ENCODE measurements around the gene FOXO3. TPM values are rescaled to one million over a fixed set of nuclear protein-coding genes. Genes with fewer than 3 reads are reported as not detected.
A peak's percentile ranks its signal among the peaks of the same experiment; 100 is the strongest.
"Not testable (repeated sequence)": the region's sequence is repeated elsewhere in the genome, so short reads cannot be mapped to it uniquely, and the experiment has no call there.

Gene FOXO3
- total RNA-seq, 1 experiment from 2014 or later, result 20.4 TPM

- H3K9me3 ChIP-seq (replicated peaks), result no peaks in the 10 kb centered on the region
- H3K36me3 ChIP-seq, result peaks cover 19% of the 10 kb centered on the region
- peak; percentile 85 to 90 for DNase-seq (ENCODE audit: low read depth in 1 of 2, low spot score in 2 of 2)
- no peaks in the 10 kb centered on the region for H3K27me3 ChIP-seq (replicated peaks)
- H3K4me3 ChIP-seq, result peak overlapping the region; percentile 93
- H3K27ac ChIP-seq, result peak overlapping the region; percentile 79
- H3K4me1 ChIP-seq (replicated peaks), result peaks cover 35% of the 10 kb centered on the region
These were observed 1.4 kb upstream of the FOXO3 start for GRCh38 chr6:108559097-108559883.

- Histone ChIP-seq H3K27me3 (replicated peaks) (no peaks in the 10 kb centered on the region), H3K27ac (peak overlapping the region; percentile 79), H3K4me1 (replicated peaks) (peaks cover 42% of the 10 kb centered on the region), H3K36me3 (peaks cover 19% of the 10 kb centered on the region), H3K4me3 (peak overlapping the region; percentile 93), H3K9me3 (replicated peaks) (no peaks in the 10 kb centered on the region)
- peak; percentile 77 to 90 for DNase-seq (ENCODE audit: low read depth in 1 of 2, low spot score in 2 of 2)
These were observed 744 bp upstream of the FOXO3 start for GRCh38 chr6:108559884-108560462.

- peaks cover 55% of the 10 kb centered on the region for H3K4me1 ChIP-seq (replicated peaks)
- H3K36me3 ChIP-seq, result peaks cover 30% of the 10 kb centered on the region
- peak in 1 of 2 experiments; percentile 42 for DNase-seq (ENCODE audit: low read depth in 1 of 2, low spot score in 2 of 2)
These were observed 561 bp downstream of the FOXO3 start for GRCh38 chr6:108561309-108561647.

GRCh38 chr6:108561742-108562502, 1.2 kb downstream of the FOXO3 start:
- Histone ChIP-seq H3K4me3 (peak overlapping the region; percentile 93), H3K4me1 (replicated peaks) (peaks cover 55% of the 10 kb centered on the region), H3K27me3 (replicated peaks) (no peaks in the 10 kb centered on the region), H3K36me3 (peaks cover 34% of the 10 kb centered on the region), H3K9me3 (replicated peaks) (no peaks in the 10 kb centered on the region), H3K27ac (peak overlapping the region; percentile 42)
- DNase-seq (ENCODE audit: low read depth in 1 of 2, low spot score in 2 of 2), result peak; percentile 46 to 58

More at GRCh38 chr6:108561309-108561647, 561 bp downstream of the FOXO3 start:
- H3K27ac ChIP-seq; H3K9me3 ChIP-seq (replicated peaks); H3K27me3 ChIP-seq (replicated peaks): not testable (repeated sequence)
- H3K4me3 ChIP-seq, result peak overlapping the region; percentile 93

GRCh38 chr6:108562503-108562993, 1.8 kb downstream of the FOXO3 start:
- H3K9me3 ChIP-seq (replicated peaks), result no peaks in the 10 kb centered on the region
- H3K4me1 ChIP-seq (replicated peaks), result peaks cover 49% of the 10 kb centered on the region
- H3K27me3 ChIP-seq (replicated peaks), result no peaks in the 10 kb centered on the region
- H3K4me3 ChIP-seq, result peak overlapping the region; percentile 93
- peak; percentile 66 to 74 for DNase-seq (ENCODE audit: low read depth in 1 of 2, low spot score in 2 of 2)
- peaks cover 41% of the 10 kb centered on the region for H3K36me3 ChIP-seq
- H3K27ac ChIP-seq, result peak overlapping the region; percentile 42

GRCh38 chr6:108563292-108563691, 2.6 kb downstream of the FOXO3 start:
- Histone ChIP-seq H3K27me3 (replicated peaks) (no peaks in the 10 kb centered on the region), H3K4me3 (peak overlapping the region; percentile 93; the same call in 1 of the 2 replicates), H3K4me1 (replicated peaks) (peaks cover 47% of the 10 kb centered on the region), H3K27ac (no peak overlapping the region), H3K9me3 (replicated peaks) (no peaks in the 10 kb centered on the region), H3K36me3 (peaks cover 43% of the 10 kb centered on the region)
- no peak for DNase-seq (ENCODE audit: low read depth in 1 of 2, low spot score in 2 of 2)

- Histone ChIP-seq H3K27ac (peak overlapping the region; percentile 49), H3K27me3 (replicated peaks) (no peaks in the 10 kb centered on the region), H3K4me1 (replicated peaks) (peaks cover 47% of the 10 kb centered on the region), H3K9me3 (replicated peaks) (no peaks in the 10 kb centered on the region), H3K36me3 (peaks cover 50% of the 10 kb centered on the region), H3K4me3 (no peak overlapping the region)
- peak; percentile 52 to 91 for DNase-seq (ENCODE audit: low read depth in 1 of 2, low spot score in 2 of 2)
These were observed 3.5 kb downstream of the FOXO3 start for GRCh38 chr6:108564178-108564577.

- Histone ChIP-seq H3K27ac (peak overlapping the region; percentile 49), H3K36me3 (peaks cover 52% of the 10 kb centered on the region), H3K9me3 (replicated peaks) (no peaks in the 10 kb centered on the region), H3K4me1 (replicated peaks) (peaks cover 47% of the 10 kb centered on the region), H3K27me3 (replicated peaks) (no peaks in the 10 kb centered on the region), H3K4me3 (no peak overlapping the region)
- peak in 1 of 2 experiments; percentile 34 for DNase-seq (ENCODE audit: low read depth in 1 of 2, low spot score in 2 of 2)
These were observed 4.5 kb downstream of the FOXO3 start for GRCh38 chr6:108565091-108565766.

GRCh38 chr6:108565893-108566292, 5.2 kb downstream of the FOXO3 start:
- no peaks in the 10 kb centered on the region for H3K9me3 ChIP-seq (replicated peaks)
- H3K27me3 ChIP-seq (replicated peaks), result no peaks in the 10 kb centered on the region
- peak in 1 of 2 experiments; percentile 23 for DNase-seq (ENCODE audit: low read depth in 1 of 2, low spot score in 2 of 2)
- peaks cover 47% of the 10 kb centered on the region for H3K4me1 ChIP-seq (replicated peaks)
- H3K4me3 ChIP-seq, result no peak overlapping the region
- H3K27ac ChIP-seq, result peak overlapping the region; percentile 49
- peaks cover 59% of the 10 kb centered on the region for H3K36me3 ChIP-seq

GRCh38 chr6:108566406-108566805, 5.7 kb downstream of the FOXO3 start:
- Histone ChIP-seq H3K4me1 (replicated peaks) (peaks cover 47% of the 10 kb centered on the region), H3K4me3 (no peak overlapping the region)

GRCh38 chr6:108568101-108568500, 7.4 kb downstream of the FOXO3 start:
- peaks cover 36% of the 10 kb centered on the region for H3K4me1 ChIP-seq (replicated peaks)
- H3K4me3 ChIP-seq, result no peak overlapping the region
- H3K9me3 ChIP-seq (replicated peaks), result no peaks in the 10 kb centered on the region
- H3K27ac ChIP-seq, result no peak overlapping the region
- no peak for DNase-seq (ENCODE audit: low read depth in 1 of 2, low spot score in 2 of 2)
- H3K36me3 ChIP-seq, result peaks cover 66% of the 10 kb centered on the region
- H3K27me3 ChIP-seq (replicated peaks), result no peaks in the 10 kb centered on the region

More at GRCh38 chr6:108566406-108566805, 5.7 kb downstream of the FOXO3 start:
- Histone ChIP-seq H3K9me3 (replicated peaks) (no peaks in the 10 kb centered on the region), H3K27me3 (replicated peaks) (no peaks in the 10 kb centered on the region), H3K27ac (no peak overlapping the region), H3K36me3 (peaks cover 64% of the 10 kb centered on the region)
- DNase-seq (ENCODE audit: low read depth in 1 of 2, low spot score in 2 of 2), result no peak

GRCh38 chr6:108568551-108569305, 8.0 kb downstream of the FOXO3 start:
- H3K36me3 ChIP-seq, result peaks cover 69% of the 10 kb centered on the region
- H3K27ac ChIP-seq, result no peak overlapping the region

GRCh38 chr6:108570517-108570916, 9.8 kb downstream of the FOXO3 start:
- H3K27me3 ChIP-seq (replicated peaks), result no peaks in the 10 kb centered on the region
- no peak overlapping the region for H3K4me3 ChIP-seq
- DNase-seq (ENCODE audit: low read depth in 1 of 2, low spot score in 2 of 2), result no peak
- peaks cover 64% of the 10 kb centered on the region for H3K36me3 ChIP-seq
- no peaks in the 10 kb centered on the region for H3K9me3 ChIP-seq (replicated peaks)
- H3K4me1 ChIP-seq (replicated peaks), result peaks cover 14% of the 10 kb centered on the region
- no peak overlapping the region for H3K27ac ChIP-seq

More at GRCh38 chr6:108568551-108569305, 8.0 kb downstream of the FOXO3 start:
- peaks cover 30% of the 10 kb centered on the region for H3K4me1 ChIP-seq (replicated peaks)
- DNase-seq (ENCODE audit: low read depth in 1 of 2, low spot score in 2 of 2), result no peak
- H3K4me3 ChIP-seq, result no peak overlapping the region
- H3K27me3 ChIP-seq (replicated peaks), result no peaks in the 10 kb centered on the region
- no peaks in the 10 kb centered on the region for H3K9me3 ChIP-seq (replicated peaks)
